ENCODE data around the gene SFXN5. TPM values are rescaled to one million over a fixed set of nuclear protein-coding genes. Genes with fewer than 3 reads are reported as not detected.

Gene SFXN5
- polyA plus RNA-seq, 1 donor (not counting 4 experiments of a cell fraction or from before 2014, with no cell fraction given), result 6.3 TPM

GRCh38 chr2:72944804-72945449 is 126.6 kb downstream of the SFXN5 start:
- no peaks in the 10 kb centered on the region for H3K9me3 ChIP-seq (ENCODE audit: control insufficient read depth, low read depth, low read length)
- H3K9ac ChIP-seq (ENCODE audit: control insufficient read depth, extremely low read depth, insufficient read depth, low read length), result no peak overlapping the region
- no peaks in the 10 kb centered on the region for H3K9me1 ChIP-seq (ENCODE audit: control insufficient read depth, extremely low read depth, insufficient read depth, low read length)
- no peak overlapping the region for H3K27ac ChIP-seq (ENCODE audit: control insufficient read depth, insufficient read depth, low read length)
- no peaks in the 10 kb centered on the region for H3K79me2 ChIP-seq (ENCODE audit: control insufficient read depth, insufficient read depth, low read length)
- H3K4me1 ChIP-seq (ENCODE audit: control insufficient read depth, extremely low read depth, insufficient read depth, low read length), result peaks cover 4% of the 10 kb centered on the region
- no peak overlapping the region for H3K4me3 ChIP-seq (ENCODE audit: control insufficient read depth in 2 of 3, extremely low read depth in 1 of 3, insufficient read depth in 2 of 3, low read depth in 1 of 3, low read length in 3 of 3)
- no peaks in the 10 kb centered on the region for H3K27me3 ChIP-seq (ENCODE audit: control insufficient read depth, extremely low read depth, insufficient read depth, low read length)
- H4K20me1 ChIP-seq (ENCODE audit: control insufficient read depth, extremely low read depth, insufficient read depth, low read length), result no peaks in the 10 kb centered on the region
- no peak for TF ChIP-seq EZH2 (IDR thresholded peaks at IDR 0.05; ENCODE audit: low read length)
- TF ChIP-seq, protein P1, sequence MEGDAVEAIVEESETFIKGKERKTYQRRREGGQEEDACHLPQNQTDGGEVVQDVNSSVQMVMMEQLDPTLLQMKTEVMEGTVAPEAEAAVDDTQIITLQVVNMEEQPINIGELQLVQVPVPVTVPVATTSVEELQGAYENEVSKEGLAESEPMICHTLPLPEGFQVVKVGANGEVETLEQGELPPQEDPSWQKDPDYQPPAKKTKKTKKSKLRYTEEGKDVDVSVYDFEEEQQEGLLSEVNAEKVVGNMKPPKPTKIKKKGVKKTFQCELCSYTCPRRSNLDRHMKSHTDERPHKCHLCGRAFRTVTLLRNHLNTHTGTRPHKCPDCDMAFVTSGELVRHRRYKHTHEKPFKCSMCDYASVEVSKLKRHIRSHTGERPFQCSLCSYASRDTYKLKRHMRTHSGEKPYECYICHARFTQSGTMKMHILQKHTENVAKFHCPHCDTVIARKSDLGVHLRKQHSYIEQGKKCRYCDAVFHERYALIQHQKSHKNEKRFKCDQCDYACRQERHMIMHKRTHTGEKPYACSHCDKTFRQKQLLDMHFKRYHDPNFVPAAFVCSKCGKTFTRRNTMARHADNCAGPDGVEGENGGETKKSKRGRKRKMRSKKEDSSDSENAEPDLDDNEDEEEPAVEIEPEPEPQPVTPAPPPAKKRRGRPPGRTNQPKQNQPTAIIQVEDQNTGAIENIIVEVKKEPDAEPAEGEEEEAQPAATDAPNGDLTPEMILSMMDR (optimal IDR thresholded peaks at IDR 0.05 in 1 of 3, IDR thresholded peaks at IDR 0.05 in 1 of 3, conservative IDR thresholded peaks at IDR 0.05 in 1 of 3; ENCODE audit: extremely low read depth in 1 of 3, insufficient read depth in 2 of 3, low read length in 3 of 3), result no peak
- DNase-seq (ENCODE audit: low read depth, low spot score) (no peak), FAIRE-seq (no peak)
- no peak overlapping the region for H2AFZ ChIP-seq (ENCODE audit: control insufficient read depth, low read length)
- no peaks in the 10 kb centered on the region for H3K36me3 ChIP-seq (ENCODE audit: control insufficient read depth in 2 of 2, extremely low read depth in 1 of 2, insufficient read depth in 2 of 2, low read length in 2 of 2)
- H3K4me2 ChIP-seq (ENCODE audit: control insufficient read depth, extremely low read depth, insufficient read depth, low read depth, low read length), result no peak overlapping the region
- dilution Hi-C loops (cut with MboI; ENCODE audit: extremely low pct_ligation_motif_present, low sequenced_read_pairs), result no loop called here

DNA sequence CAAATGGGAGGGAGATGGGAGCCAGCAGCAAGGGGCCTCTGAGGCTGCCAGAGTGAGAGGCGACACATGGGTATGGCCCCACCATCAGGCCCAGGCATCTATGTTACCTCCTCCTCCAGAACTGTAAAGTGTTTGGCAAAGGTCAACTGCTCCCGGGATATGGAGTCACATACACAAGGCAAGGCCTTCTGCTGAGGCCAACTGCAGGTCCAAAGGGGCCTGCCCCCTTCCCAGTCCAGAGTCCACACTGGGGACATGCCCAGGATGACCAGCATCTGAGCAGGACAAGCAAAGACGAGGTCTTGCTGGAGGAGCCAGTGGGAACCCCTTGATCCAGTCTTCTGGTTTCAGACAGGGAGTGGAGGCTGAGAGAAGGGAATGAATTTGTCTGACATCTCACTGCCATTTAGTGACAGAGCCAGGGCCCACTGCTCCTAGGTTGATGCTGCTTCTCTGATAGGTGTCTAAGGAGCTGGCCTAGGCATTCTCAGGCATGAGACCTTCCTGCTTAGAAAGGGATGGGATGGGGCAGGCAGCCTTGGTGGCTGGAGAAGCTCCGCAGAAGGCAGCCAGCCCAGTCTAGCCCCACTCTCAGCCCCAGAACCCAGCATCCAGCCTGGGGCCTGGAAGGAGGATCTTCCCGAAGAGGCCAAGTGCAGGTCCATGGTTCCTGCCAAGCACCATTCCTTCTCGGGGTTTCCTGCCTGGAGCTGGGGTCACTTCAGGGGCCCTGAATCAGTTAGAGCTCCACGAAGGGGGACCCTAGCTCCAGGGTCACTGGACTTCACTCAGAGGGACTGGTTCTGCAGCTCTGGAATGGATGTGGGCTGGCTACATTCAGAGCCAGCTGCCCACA is 127.7 kb downstream of the SFXN5 start:
- no peaks in the 10 kb centered on the region for H3K36me3 ChIP-seq (ENCODE audit: control insufficient read depth in 2 of 2, extremely low read depth in 1 of 2, insufficient read depth in 2 of 2, low read length in 2 of 2)
- H3K4me2 ChIP-seq (ENCODE audit: control insufficient read depth, extremely low read depth, insufficient read depth, low read depth, low read length), result no peak overlapping the region
- TF ChIP-seq, protein P1 (optimal IDR thresholded peaks at IDR 0.05 in 1 of 3, IDR thresholded peaks at IDR 0.05 in 1 of 3, conservative IDR thresholded peaks at IDR 0.05 in 1 of 3; ENCODE audit: extremely low read depth in 1 of 3, insufficient read depth in 2 of 3, low read length in 3 of 3), result no peak
- no peak for TF ChIP-seq EZH2 (IDR thresholded peaks at IDR 0.05; ENCODE audit: low read length)
- FAIRE-seq (no peak), DNase-seq (ENCODE audit: low read depth, low spot score) (no peak)
- no peaks in the 10 kb centered on the region for H3K9me1 ChIP-seq (ENCODE audit: control insufficient read depth, extremely low read depth, insufficient read depth, low read length)
- H3K27ac ChIP-seq (ENCODE audit: control insufficient read depth, insufficient read depth, low read length), result no peak overlapping the region
- no peak overlapping the region for H3K9ac ChIP-seq (ENCODE audit: control insufficient read depth, extremely low read depth, insufficient read depth, low read length)
- no peaks in the 10 kb centered on the region for H3K79me2 ChIP-seq (ENCODE audit: control insufficient read depth, insufficient read depth, low read length)
- dilution Hi-C loops (cut with MboI; ENCODE audit: extremely low pct_ligation_motif_present, low sequenced_read_pairs), result no loop called here
- H3K27me3 ChIP-seq (ENCODE audit: control insufficient read depth, extremely low read depth, insufficient read depth, low read length), result peaks cover 3% of the 10 kb centered on the region
- H4K20me1 ChIP-seq (ENCODE audit: control insufficient read depth, extremely low read depth, insufficient read depth, low read length), result no peaks in the 10 kb centered on the region
- H3K4me3 ChIP-seq (ENCODE audit: control insufficient read depth in 2 of 3, extremely low read depth in 1 of 3, insufficient read depth in 2 of 3, low read depth in 1 of 3, low read length in 3 of 3), result no peak overlapping the region
- H3K9me3 ChIP-seq (ENCODE audit: control insufficient read depth, low read depth, low read length), result no peaks in the 10 kb centered on the region
- H2AFZ ChIP-seq (ENCODE audit: control insufficient read depth, low read length), result no peak overlapping the region
- peaks cover 2% of the 10 kb centered on the region for H3K4me1 ChIP-seq (ENCODE audit: control insufficient read depth, extremely low read depth, insufficient read depth, low read length)
